Cerebellar cortex (tissue), 1 donor: ENCODE results near the gene PTPRD.
"Not testable (repeated sequence)": the region's sequence is repeated elsewhere in the genome, so short reads cannot be mapped to it uniquely, and the experiment has no call there.

ENCODE experiments used
- DNase-seq: peaks from one replicate; pipeline ENCODE4 v3.0.0-alpha.2; 2015; ENCODE audit warnings: low spot score

PTPRD gene

DNA sequence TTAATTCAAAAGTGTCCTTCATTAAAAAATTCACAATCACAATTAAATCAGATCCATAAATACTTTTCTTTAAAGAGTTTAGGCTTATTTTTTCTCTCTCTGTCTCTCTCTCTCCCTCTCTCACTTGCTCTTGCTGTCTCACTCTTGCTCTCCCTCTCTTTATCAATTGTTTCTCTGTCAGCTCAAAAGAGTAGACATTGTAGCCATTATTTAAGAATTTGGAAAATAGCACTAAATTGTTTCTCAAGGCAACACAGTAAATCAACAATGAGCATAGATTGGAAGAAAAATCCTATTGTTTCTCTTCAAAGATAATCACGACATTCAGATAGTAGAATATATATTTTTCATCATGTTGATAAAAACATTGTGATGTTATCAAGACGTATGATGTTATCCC lies 1114.0 kb downstream of the PTPRD start:
- no peak for DNase-seq

DNA sequence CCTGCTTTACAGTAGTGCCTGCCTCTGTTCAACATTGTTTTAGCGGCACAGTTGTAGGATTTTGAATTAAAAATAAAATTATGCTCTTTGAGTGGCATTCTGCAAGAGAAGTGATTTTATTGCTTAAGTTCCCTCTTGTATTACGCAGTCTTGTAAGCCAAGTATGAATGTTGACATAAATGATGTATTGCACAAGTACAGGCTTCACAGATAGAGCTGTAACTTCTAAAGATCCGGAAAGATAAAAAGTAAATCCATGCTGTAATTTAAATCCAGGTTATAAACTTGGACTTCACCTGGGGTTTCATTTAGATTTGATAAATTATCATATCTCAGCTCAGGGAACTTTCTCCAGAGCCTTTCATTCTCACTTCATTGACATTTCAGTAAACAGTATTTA lies 1114.7 kb downstream of the PTPRD start:
- DNase-seq: no peak

DNA sequence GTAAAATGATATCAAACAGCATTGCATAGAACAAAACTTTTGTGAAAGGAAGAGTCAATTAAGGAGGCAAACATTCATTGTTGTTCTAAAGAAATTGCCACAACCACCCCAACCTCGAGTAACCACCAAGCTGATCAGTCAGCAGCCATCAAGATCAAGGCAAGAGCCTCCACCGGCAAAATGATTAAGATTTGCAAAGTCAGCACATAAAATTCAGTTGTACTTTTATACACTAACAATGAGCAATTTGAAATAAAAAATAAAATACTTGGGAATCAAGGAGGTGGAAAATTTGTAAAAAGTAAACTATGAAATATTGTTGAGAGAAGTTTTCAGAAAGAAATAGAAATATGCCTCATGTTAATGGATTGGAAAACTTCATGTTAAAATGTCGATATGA lies 1118.5 kb downstream of the PTPRD start:
- DNase-seq: no peak

GRCh38 chr9:9492506-9492905 lies 1120.3 kb downstream of the PTPRD start:
- no peak for DNase-seq

DNA sequence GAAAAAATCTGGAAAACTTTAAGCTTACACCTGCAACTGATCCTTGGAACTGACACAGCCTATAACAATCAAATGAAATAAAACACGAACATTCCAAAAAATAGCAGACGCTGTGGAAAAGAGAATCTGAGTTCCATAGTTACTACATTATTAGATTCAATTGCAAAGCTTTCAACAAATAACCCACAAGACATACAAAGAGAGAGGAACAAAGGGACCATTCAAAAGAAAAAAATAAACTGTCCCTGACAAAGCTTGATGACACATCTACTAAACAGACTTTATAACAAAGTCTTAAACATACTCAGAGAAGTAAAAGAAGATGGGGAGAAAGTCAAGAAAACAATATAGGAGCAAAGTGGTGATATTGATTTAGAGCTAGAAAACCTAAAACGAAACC lies 1123.6 kb downstream of the PTPRD start:
- no peak for DNase-seq

- DNase-seq: no peak
Measured at GRCh38 chr9:9483175-9483574, 1129.6 kb downstream of the PTPRD start.

DNA sequence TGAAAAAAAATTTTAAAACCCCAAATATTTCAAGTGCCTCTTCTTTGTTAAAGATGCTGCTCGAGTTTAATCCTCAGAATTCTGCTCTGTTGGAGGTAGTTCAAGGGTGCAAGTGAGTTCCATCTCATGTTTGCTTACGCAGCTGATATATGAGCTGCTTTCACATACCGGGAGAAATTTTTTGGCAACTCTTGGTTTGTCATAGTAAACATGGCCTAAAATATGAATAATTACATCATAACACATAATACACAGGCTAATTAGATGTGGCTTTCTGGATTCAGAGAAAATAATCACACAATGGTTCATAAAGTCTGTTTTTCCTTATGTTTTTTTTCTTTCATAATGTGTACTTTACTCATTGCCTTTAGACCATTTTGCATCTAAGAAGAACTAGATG lies 1134.1 kb downstream of the PTPRD start:
- no peak for DNase-seq

DNA sequence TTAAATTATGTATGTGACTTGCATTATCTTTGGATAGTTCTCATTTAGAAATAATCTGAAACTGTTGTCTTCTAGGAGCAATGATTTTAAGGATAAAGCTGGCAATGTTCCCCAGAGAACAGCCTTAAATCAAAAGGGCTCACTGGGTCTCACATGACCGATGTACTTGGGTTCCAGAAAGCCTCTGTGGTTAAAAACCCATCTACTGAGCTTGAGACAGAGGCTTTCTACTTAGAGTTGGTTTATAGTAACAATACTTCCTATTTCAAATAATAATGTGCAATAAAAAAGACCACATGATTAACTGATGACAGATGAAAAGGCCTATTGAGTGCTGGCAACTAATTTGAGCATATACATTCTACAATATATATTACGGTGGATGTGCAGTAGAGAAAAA lies 1143.5 kb downstream of the PTPRD start:
- DNase-seq: no peak

DNA sequence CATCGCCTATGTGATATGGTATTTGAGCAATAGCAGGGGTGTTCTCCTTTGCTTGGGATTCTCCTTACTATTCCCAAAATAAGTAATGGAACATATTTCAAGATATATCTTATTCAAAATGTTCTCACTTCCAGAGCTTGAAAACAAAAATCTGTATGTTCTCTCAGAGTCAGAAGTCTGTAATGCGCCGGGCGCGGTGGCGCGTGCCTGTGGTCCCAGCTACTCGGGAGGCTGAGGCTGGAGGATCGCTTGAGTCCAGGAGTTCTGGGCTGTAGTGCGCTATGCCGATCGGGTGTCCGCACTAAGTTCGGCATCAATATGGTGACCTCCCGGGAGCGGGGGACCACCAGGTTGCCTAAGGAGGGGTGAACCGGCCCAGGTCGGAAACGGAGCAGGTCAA lies 1170.9 kb downstream of the PTPRD start:
- DNase-seq: not testable (repeated sequence)

DNA sequence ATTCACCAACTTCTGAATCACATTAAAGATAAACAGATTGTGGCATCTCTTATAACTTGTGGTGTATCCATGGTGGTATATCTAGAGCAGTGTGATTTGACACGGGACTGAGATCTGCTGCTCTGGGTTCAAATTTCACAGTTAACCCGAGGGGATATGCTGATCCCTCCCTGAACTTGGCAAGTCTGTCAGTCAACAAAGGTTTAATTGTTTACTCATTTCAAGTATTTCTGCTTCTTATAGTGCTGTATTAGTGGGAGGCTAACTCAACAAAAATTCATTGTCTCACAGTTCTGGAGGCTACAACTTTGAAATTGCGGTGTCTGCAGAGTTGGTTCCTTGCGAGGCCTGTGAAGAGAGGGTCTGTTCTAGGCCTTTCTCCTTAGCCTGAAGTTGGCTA lies 1175.2 kb downstream of the PTPRD start:
- DNase-seq: no peak

GRCh38 chr9:9426454-9426853 lies 1186.3 kb downstream of the PTPRD start:
- DNase-seq: not testable (repeated sequence)

GRCh38 chr9:9412241-9412640 lies 1200.6 kb downstream of the PTPRD start:
- no peak for DNase-seq

- no peak for DNase-seq
Measured at GRCh38 chr9:9410736-9411135, 1202.1 kb downstream of the PTPRD start.

DNA sequence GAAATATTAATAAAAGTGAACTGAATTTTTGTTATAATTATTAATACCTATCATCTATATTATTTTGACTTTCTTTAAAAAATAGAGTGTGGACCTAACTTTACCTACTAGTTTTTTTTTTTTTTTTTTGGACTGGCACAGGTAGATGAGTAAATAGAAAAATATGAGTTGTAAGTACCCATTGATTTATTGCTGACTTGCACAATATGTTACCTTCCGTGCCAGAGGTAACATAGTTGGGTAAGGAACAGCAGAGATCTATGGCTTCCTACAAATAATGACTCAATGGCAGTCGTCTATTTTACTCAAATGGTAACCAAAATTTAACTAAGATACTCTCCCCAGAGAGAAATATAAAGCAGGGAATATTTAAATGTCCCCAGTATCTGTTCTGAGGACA lies 1212.8 kb downstream of the PTPRD start:
- DNase-seq: no peak

GRCh38 chr9:9396518-9396917 lies 1216.3 kb downstream of the PTPRD start:
- no peak for DNase-seq

GRCh38 chr9:9395539-9395938 lies 1217.3 kb downstream of the PTPRD start:
- no peak for DNase-seq

- DNase-seq: no peak
Measured at GRCh38 chr9:9392755-9393154, 1220.0 kb downstream of the PTPRD start.

DNA sequence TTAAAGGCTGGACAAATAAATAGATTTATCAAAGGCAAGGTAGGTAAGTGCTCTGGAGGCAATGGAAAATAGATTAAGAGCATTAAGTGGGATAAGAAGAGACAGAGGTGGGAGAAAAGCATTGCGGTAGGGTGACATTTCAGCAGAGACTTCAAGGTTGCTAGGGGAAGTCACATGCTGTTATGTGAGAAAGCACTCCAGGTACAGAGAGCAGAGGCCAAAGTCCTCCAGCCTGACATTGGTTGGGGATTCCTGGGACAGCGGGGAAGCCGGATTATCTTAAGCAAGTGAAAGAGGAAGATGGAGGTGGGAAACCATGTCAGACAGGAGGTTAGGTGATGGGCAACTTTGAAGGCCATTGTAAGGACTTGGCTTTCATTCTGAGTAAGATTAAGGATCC lies 1222.9 kb downstream of the PTPRD start:
- no peak for DNase-seq

DNA sequence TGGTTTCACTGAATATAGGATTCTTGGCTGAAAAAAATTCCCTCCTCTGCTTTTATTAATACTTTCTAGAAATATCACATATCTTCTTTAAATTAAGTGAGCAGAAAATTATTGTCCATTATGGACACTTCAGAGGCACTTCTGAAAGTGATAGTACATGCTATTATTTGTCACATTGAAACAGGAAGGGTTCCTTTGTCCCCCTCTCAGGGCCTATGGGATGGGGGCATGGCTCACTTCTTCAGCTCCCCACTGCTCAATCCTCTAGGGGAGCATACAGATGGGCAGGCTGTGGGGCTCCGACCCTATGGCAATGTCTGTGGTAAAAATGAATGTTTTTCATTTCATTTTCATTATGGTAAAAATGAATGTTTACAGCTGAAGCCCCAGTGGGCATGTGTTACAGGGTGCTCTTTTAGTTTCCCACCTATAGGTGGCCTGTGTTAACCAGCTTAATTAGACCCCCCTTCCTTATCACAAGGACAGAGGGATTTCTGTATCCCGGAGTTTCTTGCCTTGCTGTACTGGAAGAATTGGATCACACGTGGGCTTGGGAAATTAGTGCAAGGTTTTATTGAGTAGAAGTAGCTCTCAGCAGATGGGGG lies 1225.2 kb downstream of the PTPRD start:
- DNase-seq: no peak

GRCh38 chr9:9362332-9362731 lies 1250.5 kb downstream of the PTPRD start:
- no peak for DNase-seq

- peak; percentile 16 for DNase-seq
Measured at GRCh38 chr9:9352877-9353481, 1259.8 kb downstream of the PTPRD start.

GRCh38 chr9:9341203-9341602 lies 1271.6 kb downstream of the PTPRD start:
- peak; percentile 58 for DNase-seq

- no peak for DNase-seq
Measured at GRCh38 chr9:9337129-9337528, 1275.7 kb downstream of the PTPRD start.

GRCh38 chr9:9326749-9327148 lies 1286.1 kb downstream of the PTPRD start:
- DNase-seq: no peak
